GM21526 (cell line): Measurements from ENCODE around the gene RBP3.

Experiments used
- ATAC-seq: cut with Tn5 transposase; IDR thresholded peaks from one replicate; pipeline ENCODE4 v1.9.1; 2021; ENCODE audit warnings: moderate library complexity; ENCODE audit not compliant: unreplicated experiment, low FRiP score

RBP3 gene

GRCh38 chr10:47317251-47317650 lies 30.9 kb upstream of the RBP3 start:
- no peak for ATAC-seq

GRCh38 chr10:47318706-47319105 lies 29.5 kb upstream of the RBP3 start:
- no peak for ATAC-seq

GRCh38 chr10:47319784-47320183 lies 28.4 kb upstream of the RBP3 start:
- ATAC-seq: no peak

- ATAC-seq: no peak
Observed at GRCh38 chr10:47320812-47321211, 27.4 kb upstream of the RBP3 start.

- no peak for ATAC-seq
Observed at GRCh38 chr10:47321521-47322195, 26.5 kb upstream of the RBP3 start.

- no peak for ATAC-seq
Observed at GRCh38 chr10:47322300-47323061, 25.7 kb upstream of the RBP3 start, which contains the start of gene GDF2. Gene GDF2, plus strand, starts transcription at chr10:47322454. Its CDS starts 215 bp downstream, at chr10:47322669.

GRCh38 chr10:47323087-47323486 lies 25.1 kb upstream of the RBP3 start:
- ATAC-seq: no peak

GRCh38 chr10:47323636-47324296 lies 24.4 kb upstream of the RBP3 start:
- ATAC-seq: no peak

GRCh38 chr10:47325303-47326291 lies 22.6 kb upstream of the RBP3 start:
- no peak for ATAC-seq

GRCh38 chr10:47326306-47326926 lies 21.7 kb upstream of the RBP3 start:
- ATAC-seq: no peak

- ATAC-seq: no peak
Observed at GRCh38 chr10:47326927-47327330, 21.2 kb upstream of the RBP3 start.

GRCh38 chr10:47329855-47330254 lies 18.3 kb upstream of the RBP3 start:
- no peak for ATAC-seq

GRCh38 chr10:47330366-47330765 lies 17.8 kb upstream of the RBP3 start:
- ATAC-seq: no peak

- no peak for ATAC-seq
Observed at GRCh38 chr10:47330804-47331203, 17.4 kb upstream of the RBP3 start.

GRCh38 chr10:47331491-47331890 lies 16.7 kb upstream of the RBP3 start:
- ATAC-seq: no peak

GRCh38 chr10:47331954-47332353 lies 16.2 kb upstream of the RBP3 start:
- ATAC-seq: no peak

GRCh38 chr10:47332371-47332770 lies 15.8 kb upstream of the RBP3 start:
- no peak for ATAC-seq

- ATAC-seq: no peak
Observed at GRCh38 chr10:47332946-47333345, 15.2 kb upstream of the RBP3 start.

GRCh38 chr10:47333532-47333931 lies 14.6 kb upstream of the RBP3 start:
- ATAC-seq: no peak
